ENCODE data around the gene SIVA1. TPM values are rescaled to one million over a fixed set of nuclear protein-coding genes. Genes with fewer than 3 reads are reported as not detected.

SIVA1 gene
- total RNA-seq, 2 donors from 2014 or later: 111 to 130 TPM

- H3K36me3 ChIP-seq (replicated peaks in 1 of 2; ENCODE audit: insufficient read depth in 1 of 2, low read depth in 2 of 2): no peaks in the 10 kb centered on the region
- no peak for ATAC-seq
- H3K27ac ChIP-seq: peak overlapping the region; percentile 54 to 94 (median 67)
- no peaks in the 10 kb centered on the region for H3K9me3 ChIP-seq
- 30 to 40% methylated on average over 1 to 11 of the region's 11 CpGs for WGBS, 2 donors
- intact Hi-C loops (cut with DNase I): no loop called here
- H3K27me3 ChIP-seq: no peaks in the 10 kb centered on the region
- no peak overlapping the region for H3K4me3 ChIP-seq
- TF ChIP-seq CTCF (IDR thresholded peaks at IDR 0.05): no peak
- no peak for TF ChIP-seq POLR2A (IDR thresholded peaks at IDR 0.05)
- peak; percentile 56 to 88 (median 81) for DNase-seq
- H3K4me1 ChIP-seq: peaks cover 51% of the 10 kb centered on the region
Measured at GRCh38 chr14:104755621-104756020, 2.7 kb downstream of the SIVA1 start.

- WGBS, 2 donors: 56 to 63% methylated on average over 5 to 27 of the region's 27 CpGs
- DNase-seq: no peak
- H3K36me3 ChIP-seq (replicated peaks in 1 of 2; ENCODE audit: insufficient read depth in 1 of 2, low read depth in 2 of 2): no peaks in the 10 kb centered on the region
Measured at GRCh38 chr14:104756477-104757237, 3.7 kb downstream of the SIVA1 start.

GRCh38 chr14:104757238-104757585 is 4.3 kb downstream of the SIVA1 start:
- Histone ChIP-seq H3K27ac (peak overlapping the region in 3 of 4 donors; percentile 45 to 69 (median 65)), H3K36me3 (replicated peaks in 1 of 2; ENCODE audit: insufficient read depth in 1 of 2, low read depth in 2 of 2) (no peaks in the 10 kb centered on the region), H3K4me3 (no peak overlapping the region), H3K27me3 (no peaks in the 10 kb centered on the region), H3K9me3 (no peaks in the 10 kb centered on the region), H3K4me1 (peaks cover 47% of the 10 kb centered on the region)
- ATAC-seq (no peak), DNase-seq (no peak)
- intact Hi-C loops (cut with DNase I): no loop called here
- TF ChIP-seq POLR2A (IDR thresholded peaks at IDR 0.05): no peak
- no peak for TF ChIP-seq CTCF (IDR thresholded peaks at IDR 0.05)
- 33 to 65% methylated on average over 3 to 10 of the region's 10 CpGs for WGBS, 2 donors

More at GRCh38 chr14:104756477-104757237, 3.7 kb downstream of the SIVA1 start:
- Histone ChIP-seq H3K4me3 (no peak overlapping the region), H3K27me3 (no peaks in the 10 kb centered on the region), H3K4me1 (peaks cover 51% of the 10 kb centered on the region), H3K9me3 (no peaks in the 10 kb centered on the region), H3K27ac (peak overlapping the region in 3 of 4 donors; percentile 54 to 69 (median 65))
- no peak for ATAC-seq
- TF ChIP-seq CTCF (IDR thresholded peaks at IDR 0.05) (no peak), POLR2A (IDR thresholded peaks at IDR 0.05) (no peak)
- intact Hi-C loops (cut with DNase I): no loop called here

- WGBS, 2 donors: 76 to 85% methylated on average over 12 to 19 of the region's 19 CpGs
- Histone ChIP-seq H3K27ac (peak overlapping the region in 2 of 4 donors; percentile 45 to 69), H3K4me3 (no peak overlapping the region), H3K4me1 (peaks cover 45% of the 10 kb centered on the region), H3K27me3 (no peaks in the 10 kb centered on the region), H3K9me3 (no peaks in the 10 kb centered on the region), H3K36me3 (replicated peaks in 1 of 2; ENCODE audit: insufficient read depth in 1 of 2, low read depth in 2 of 2) (no peaks in the 10 kb centered on the region)
- DNase-seq: no peak
- intact Hi-C loops (cut with DNase I): no loop called here
- no peak for ATAC-seq
- TF ChIP-seq CTCF (IDR thresholded peaks at IDR 0.05) (no peak), POLR2A (IDR thresholded peaks at IDR 0.05) (no peak)
Measured at GRCh38 chr14:104757681-104758392, 4.9 kb downstream of the SIVA1 start.
